Keratinocyte (primary cell): ENCODE data around the gene UPK3B. TPM values are rescaled to one million over a fixed set of nuclear protein-coding genes. Genes with fewer than 3 reads are reported as not detected.
"Not testable (repeated sequence)": the region's sequence is repeated elsewhere in the genome, so short reads cannot be mapped to it uniquely, and the experiment has no call there.

Experiments used
- DNase-seq: peaks from one replicate; pipeline ENCODE4 v3.0.0-alpha.2; 2011; ENCODE audit warnings: low read depth, missing footprints, low spot score
- FAIRE-seq: peaks from 2 replicates; lab custom pipeline; 2011; peaks lifted over from hg19 to GRCh38; lab: Jason Lieb, UNC
- H2AFZ ChIP-seq: 2 replicates; pipeline ENCODE4 v1.6.0; 2012; ENCODE audit warnings: low read length, control low read depth, inconsistent platforms; ENCODE audit not compliant: control insufficient read depth
- H3K27ac ChIP-seq: 2 replicates; pipeline ENCODE4 v1.5.1; 2011; ENCODE audit warnings: low read length; ENCODE audit not compliant: control insufficient read depth, insufficient read depth
- H3K27me3 ChIP-seq: 3 replicates; pipeline ENCODE4 v1.6.0; 2011; ENCODE audit warnings: low read length; ENCODE audit not compliant: control insufficient read depth, insufficient read depth; ENCODE audit errors: extremely low read depth
- H3K36me3 ChIP-seq, 2 experiments: 2 replicates in 1 of 2; 3 replicates in 1 of 2; pipeline ENCODE4 v1.5.1; 2011; ENCODE audit warnings: low read length in 2 of 2, mild to moderate bottlenecking in 1 of 2; ENCODE audit not compliant: control insufficient read depth in 2 of 2, insufficient read depth in 2 of 2; ENCODE audit errors: extremely low read depth in 1 of 2
- H3K4me1 ChIP-seq: 3 replicates; pipeline ENCODE4 v1.5.1; 2011; ENCODE audit warnings: low read length; ENCODE audit not compliant: control insufficient read depth, insufficient read depth; ENCODE audit errors: extremely low read depth
- H3K4me2 ChIP-seq: 3 replicates; pipeline ENCODE4 v1.6.0; 2011; ENCODE audit warnings: low read depth, low read length; ENCODE audit not compliant: control insufficient read depth, insufficient read depth; ENCODE audit errors: extremely low read depth
- H3K4me3 ChIP-seq, 3 experiments: fragments of 200-600 bp in 1 of 3; sonication (generic) in 1 of 3; 2 replicates in 2 of 3; 3 replicates in 1 of 3; pipeline ENCODE4 v1.5.1; 2011 to 2016; ENCODE audit warnings: low read length in 3 of 3, mild to moderate bottlenecking in 3 of 3, control low read depth in 2 of 3, inconsistent platforms in 1 of 3, low read depth in 1 of 3, mixed read lengths in 1 of 3, mixed run types in 1 of 3, moderate library complexity in 1 of 3; ENCODE audit not compliant: control insufficient read depth in 2 of 3, insufficient read depth in 2 of 3; ENCODE audit errors: extremely low read depth in 1 of 3
- H3K79me2 ChIP-seq: 2 replicates; pipeline ENCODE4 v1.6.0; 2012; ENCODE audit warnings: low read length; ENCODE audit not compliant: control insufficient read depth, insufficient read depth
- H3K9ac ChIP-seq: 3 replicates; pipeline ENCODE4 v1.6.0; 2011; ENCODE audit warnings: low read length; ENCODE audit not compliant: control insufficient read depth, insufficient read depth; ENCODE audit errors: extremely low read depth
- H3K9me1 ChIP-seq: 3 replicates; pipeline ENCODE4 v1.6.0; 2011; ENCODE audit warnings: low read length; ENCODE audit not compliant: control insufficient read depth, insufficient read depth; ENCODE audit errors: extremely low read depth
- H3K9me3 ChIP-seq: 2 replicates; pipeline ENCODE4 v1.5.1; 2012; ENCODE audit warnings: low read depth, low read length; ENCODE audit not compliant: control insufficient read depth
- H4K20me1 ChIP-seq: 3 replicates; pipeline ENCODE4 v1.6.0; 2011; ENCODE audit warnings: low read length; ENCODE audit not compliant: control insufficient read depth, insufficient read depth; ENCODE audit errors: extremely low read depth
- dilution Hi-C: fragments of 300-500 bp; cut with MboI; formaldehyde crosslinking; loops from one replicate; pipeline ENCODE4 v1.7.0; 2020; ENCODE audit warnings: low sequenced_read_pairs; ENCODE audit not compliant: extremely low pct_ligation_motif_present
- polyA plus RNA-seq, 5 experiments: library from polyadenylated mRNA; depleted of rRNA in 3 of 5; stranded (reverse) in 3 of 5; stranded (forward) in 1 of 5; unstranded in 1 of 5; fragments of >200 nt; gene quantifications; 1 replicate in 1 of 5; 2 replicates in 3 of 5; 3 replicates in 1 of 5; pipeline versions ENCODE4 v1.2.1 to v1.2.3, GENCODE V29; 2011 to 2012; ENCODE audit warnings: missing spikeins in 2 of 5, low read depth in 1 of 5, low replicate concordance in 1 of 5

UPK3B gene
- polyA plus RNA-seq, 1 donor (not counting 4 experiments of a cell fraction or from before 2014, with no cell fraction given) = 2.6 TPM

DNA sequence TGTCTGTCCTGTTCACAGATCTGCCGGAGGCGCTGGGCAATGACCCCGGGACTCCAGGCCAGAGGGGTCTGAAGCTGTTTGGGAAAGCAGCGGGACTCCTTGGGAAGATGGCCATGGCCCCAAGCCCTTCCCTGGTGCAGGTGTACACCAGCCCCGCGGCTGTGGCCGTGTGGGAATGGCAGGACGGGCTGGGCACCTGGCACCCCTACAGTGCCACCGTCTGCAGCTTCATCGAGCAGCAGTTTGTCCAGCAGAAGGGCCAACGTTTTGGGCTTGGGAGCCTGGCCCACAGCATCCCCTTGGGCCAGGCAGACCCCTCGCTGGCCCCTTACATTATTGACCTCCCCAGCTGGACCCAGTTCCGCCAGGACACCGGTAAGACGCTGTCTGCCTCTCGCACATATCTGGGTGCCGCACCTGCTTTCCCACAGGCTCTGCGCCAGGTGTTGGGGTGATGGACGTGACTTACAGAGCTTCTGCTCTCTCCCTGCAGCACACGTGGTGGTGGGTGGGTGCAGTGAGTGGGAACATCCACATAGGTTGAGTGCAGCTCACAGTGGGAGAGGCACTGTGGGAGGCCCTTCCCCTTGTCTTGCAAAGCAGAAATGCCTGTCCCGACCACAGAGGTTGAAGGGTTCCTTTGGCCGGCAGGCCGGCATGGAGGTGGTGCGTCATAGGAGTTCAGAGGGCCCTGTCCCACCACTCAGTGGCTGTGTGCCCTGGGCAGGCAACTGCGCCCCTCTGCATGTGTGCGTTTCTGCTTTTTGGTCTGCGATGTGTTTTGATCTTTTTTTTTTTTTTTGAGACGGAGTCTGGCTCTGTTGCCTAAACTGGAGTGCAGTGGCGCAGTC lies 29.7 kb upstream of the UPK3B start:
- FAIRE-seq, H3K9ac ChIP-seq, H3K79me2 ChIP-seq, H2AFZ ChIP-seq, H3K9me1 ChIP-seq, DNase-seq, H3K4me1 ChIP-seq, H3K4me2 ChIP-seq, H3K27me3 ChIP-seq, dilution Hi-C loops, H4K20me1 ChIP-seq, H3K4me3 ChIP-seq, H3K36me3 ChIP-seq, H3K9me3 ChIP-seq: not testable (repeated sequence)
- peak overlapping the region; percentile 26 for H3K27ac ChIP-seq

GRCh38 chr7:76482660-76483059 lies 27.7 kb upstream of the UPK3B start:
- H2AFZ ChIP-seq, dilution Hi-C loops, H3K4me3 ChIP-seq, H3K27ac ChIP-seq, FAIRE-seq, H3K9me1 ChIP-seq, H3K9me3 ChIP-seq, H3K4me1 ChIP-seq, H3K79me2 ChIP-seq, H3K36me3 ChIP-seq, DNase-seq, H3K27me3 ChIP-seq, H3K4me2 ChIP-seq, H4K20me1 ChIP-seq, H3K9ac ChIP-seq: not testable (repeated sequence)

DNA sequence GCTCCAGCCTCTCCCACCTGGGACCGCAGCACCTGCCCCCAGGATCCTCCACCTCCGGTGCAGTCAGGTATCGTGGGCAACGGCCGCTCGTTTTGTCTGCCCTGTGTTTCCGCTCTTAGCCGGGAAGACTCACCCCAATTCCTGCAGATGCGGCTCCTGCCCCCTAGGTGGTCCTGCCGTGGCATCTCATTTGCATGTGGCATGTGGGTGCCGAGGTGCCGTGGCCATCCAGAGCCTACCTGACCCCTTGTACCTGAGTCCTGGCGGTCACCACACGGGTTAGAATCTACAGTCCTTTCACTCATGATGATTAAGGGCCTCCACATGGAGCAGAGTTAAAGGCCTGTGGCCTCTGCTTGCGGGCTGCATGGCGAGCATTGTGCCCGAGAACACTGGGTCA lies 27.3 kb upstream of the UPK3B start:
- dilution Hi-C loops, H3K9me3 ChIP-seq, H2AFZ ChIP-seq, H4K20me1 ChIP-seq, FAIRE-seq, H3K9me1 ChIP-seq, H3K4me3 ChIP-seq, H3K27ac ChIP-seq, H3K36me3 ChIP-seq, H3K79me2 ChIP-seq, H3K4me1 ChIP-seq, DNase-seq, H3K9ac ChIP-seq, H3K27me3 ChIP-seq, H3K4me2 ChIP-seq: not testable (repeated sequence)

DNA sequence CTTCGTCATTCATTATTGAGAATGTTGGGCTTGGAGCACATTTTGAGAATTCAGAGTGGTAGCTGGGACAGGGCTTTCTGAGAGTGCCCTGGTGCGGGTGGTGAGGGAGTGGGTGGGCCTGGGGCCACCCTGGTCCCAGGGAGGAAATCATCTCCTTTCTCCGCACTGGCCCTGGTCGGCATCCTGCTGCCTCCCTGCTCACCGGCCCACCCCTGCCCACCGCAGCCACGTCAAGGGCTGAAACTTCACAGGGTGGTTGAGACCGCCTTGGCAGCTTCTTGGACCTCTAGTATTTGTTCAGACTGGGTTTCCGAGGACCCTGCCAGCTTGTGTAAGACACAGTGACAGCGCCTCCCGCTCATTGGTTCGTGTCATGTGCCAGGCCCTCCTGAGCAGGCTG lies 25.9 kb upstream of the UPK3B start:
- FAIRE-seq, H4K20me1 ChIP-seq, DNase-seq, dilution Hi-C loops, H3K9me1 ChIP-seq, H3K9ac ChIP-seq, H3K4me2 ChIP-seq, H3K27me3 ChIP-seq, H3K4me1 ChIP-seq, H3K36me3 ChIP-seq, H2AFZ ChIP-seq, H3K9me3 ChIP-seq, H3K4me3 ChIP-seq, H3K79me2 ChIP-seq, H3K27ac ChIP-seq: not testable (repeated sequence)
